ENCODE results near the gene SIM2. TPM values are rescaled to one million over a fixed set of nuclear protein-coding genes. Genes with fewer than 3 reads are reported as not detected.

SIM2 gene
- total and polyA plus RNA-seq, 2 of the 13 experiments (the other 11 are each of a cell fraction or from before 2014, with no cell fraction given) = 0.36 to 0.53 TPM

- POLR2A ChIA-PET = no interaction called here
- Histone ChIP-seq H4K20me1 (ENCODE audit: insufficient read depth, low read length) (no peaks in the 10 kb centered on the region), H3K4me1 (ENCODE audit: insufficient read depth, low read length) (peaks cover 14% of the 10 kb centered on the region), H3K27ac (ENCODE audit: extremely low read length, insufficient read depth, low read length) (no peak overlapping the region), H3K4me2 (ENCODE audit: low read depth, low read length) (no peak overlapping the region), H3K4me3 (replicated peaks in 1 of 3; ENCODE audit: insufficient read depth in 1 of 3, low read depth in 2 of 3, low read length in 3 of 3) (no peak overlapping the region), H3K36me3 (replicated peaks in 1 of 2; ENCODE audit: control insufficient read depth in 1 of 2, insufficient read depth in 2 of 2, low read length in 2 of 2) (no peaks in the 10 kb centered on the region), H3K79me2 (ENCODE audit: insufficient read depth, low read length) (no peaks in the 10 kb centered on the region), H3K9ac (ENCODE audit: insufficient read depth, low read depth, low read length) (no peak overlapping the region), H3K9me3 (ENCODE audit: low read length) (no peaks in the 10 kb centered on the region), H2AFZ (ENCODE audit: low read length) (no peak overlapping the region), H3K27me3 (ENCODE audit: control insufficient read depth in 1 of 2, insufficient read depth in 2 of 2, low read length in 2 of 2) (no peaks in the 10 kb centered on the region)
- intact Hi-C loops (cut with micrococcal nuclease; ENCODE audit: unreplicated experiment) (no loop called here), in situ Hi-C loops (cut with HindIII; ENCODE audit: extremely low pct_ligation_motif_present, low pct_unique_long_range_greater_than_20kb) (no loop called here)
- FAIRE-seq (no peak), DNase-seq (ENCODE audit: low spot score) (no peak), ATAC-seq (no peak)
- BruUV-seq (replicated peaks) = no TSS peak
- CTCF ChIA-PET (ENCODE audit: low intra/inter-chr PET ratio, low total read pairs) = no interaction called here
- 86% methylated on average over 8 of the region's 8 CpGs for WGBS (ENCODE audit: low lambda C conversion rate)
- TF ChIP-seq MAFF (IDR thresholded peaks at IDR 0.05; ENCODE audit: low read depth, low read length) (no peak), ZNF776 (CRISPR knock-in tag; IDR thresholded peaks at IDR 0.05) (no peak), GATAD2A (CRISPR knock-in tag; IDR thresholded peaks at IDR 0.05) (no peak), RORA (CRISPR knock-in tag; IDR thresholded peaks at IDR 0.05) (no peak), LCORL (IDR thresholded peaks at IDR 0.05) (no peak), LCORL (CRISPR knock-in tag; IDR thresholded peaks at IDR 0.05) (no peak), ATAD3A (CRISPR knock-in tag; IDR thresholded peaks at IDR 0.05) (no peak), KAT8 (CRISPR knock-in tag; IDR thresholded peaks at IDR 0.05) (no peak), NFE2L2 (IDR thresholded peaks at IDR 0.05; ENCODE audit: low read length) (no peak)
Observed at GRCh38 chr21:36773995-36774394, 75.1 kb downstream of the SIM2 start.

GRCh38 chr21:36776981-36777617 lies 78.2 kb downstream of the SIM2 start:
- in situ Hi-C loops (cut with HindIII; ENCODE audit: extremely low pct_ligation_motif_present, low pct_unique_long_range_greater_than_20kb) (no loop called here), intact Hi-C loops (cut with micrococcal nuclease; ENCODE audit: unreplicated experiment) (loop anchor here (5.0 kb wide), 1 partner anchor 875 kb away; no protein-coding TSS in a partner anchor)
- Histone ChIP-seq H3K9ac (ENCODE audit: insufficient read depth, low read depth, low read length) (no peak overlapping the region), H3K27me3 (ENCODE audit: control insufficient read depth in 1 of 2, insufficient read depth in 2 of 2, low read length in 2 of 2) (no peaks in the 10 kb centered on the region), H2AFZ (ENCODE audit: low read length) (no peak overlapping the region), H3K36me3 (replicated peaks in 1 of 2; ENCODE audit: control insufficient read depth in 1 of 2, insufficient read depth in 2 of 2, low read length in 2 of 2) (no peaks in the 10 kb centered on the region), H3K4me3 (replicated peaks in 1 of 3; ENCODE audit: insufficient read depth in 1 of 3, low read depth in 2 of 3, low read length in 3 of 3) (no peak overlapping the region), H4K20me1 (ENCODE audit: insufficient read depth, low read length) (no peaks in the 10 kb centered on the region), H3K4me2 (ENCODE audit: low read depth, low read length) (no peak overlapping the region), H3K4me1 (ENCODE audit: insufficient read depth, low read length) (peaks cover 14% of the 10 kb centered on the region), H3K27ac (ENCODE audit: extremely low read length, insufficient read depth, low read length) (no peak overlapping the region), H3K9me3 (ENCODE audit: low read length) (no peaks in the 10 kb centered on the region), H3K79me2 (ENCODE audit: insufficient read depth, low read length) (no peaks in the 10 kb centered on the region)
- no peak for DNase-seq (ENCODE audit: low spot score)
- 94% methylated on average over 10 of the region's 10 CpGs for WGBS (ENCODE audit: low lambda C conversion rate)
- no peak for TF ChIP-seq MTF2 (CRISPR knock-in tag; IDR thresholded peaks at IDR 0.05; ENCODE audit: borderline replicate concordance)
- TF ChIP-seq NFIB (CRISPR knock-in tag; IDR thresholded peaks at IDR 0.05; ENCODE audit: borderline replicate concordance) = no peak
- TF ChIP-seq ZNF768 (CRISPR knock-in tag; IDR thresholded peaks at IDR 0.05) = no peak
- TF ChIP-seq HNRNPK (IDR thresholded peaks at IDR 0.05; ENCODE audit: low read depth, low read length, poor library complexity, severe bottlenecking) = peak; percentile 20
- FAIRE-seq = no peak
- CTCF ChIA-PET (ENCODE audit: low intra/inter-chr PET ratio, low total read pairs) = no interaction called here
- POLR2A ChIA-PET = no interaction called here
- ATAC-seq = no peak
- BruUV-seq (replicated peaks) = no TSS peak

All from HepG2 (cell line).